Measurements from ENCODE around the gene NTPCR. TPM values are rescaled to one million over a fixed set of nuclear protein-coding genes. Genes with fewer than 3 reads are reported as not detected.
A peak's percentile ranks its signal among the peaks of the same experiment; 100 is the strongest.

Gene NTPCR
- total and polyA plus RNA-seq, 7 donors, result 34.8 to 75.1 (median 65.0) TPM

- ATAC-seq (no peak), DNase-seq (no peak)
- Histone ChIP-seq H3K4me3 (no peak overlapping the region), H3K27me3 (ENCODE audit: insufficient read depth in 3 of 3, low read length in 2 of 3) (no peaks in the 10 kb centered on the region), H3K36me3 (ENCODE audit: insufficient read depth in 1 of 2, low read depth in 1 of 2) (peaks cover 3 to 17% of the 10 kb centered on the region in 2 donors), H3K4me1 (peaks cover 48% of the 10 kb centered on the region), H3K9me3 (no peaks in the 10 kb centered on the region), H3K27ac (peak overlapping the region; percentile 3)
- TF ChIP-seq, protein P1, sequence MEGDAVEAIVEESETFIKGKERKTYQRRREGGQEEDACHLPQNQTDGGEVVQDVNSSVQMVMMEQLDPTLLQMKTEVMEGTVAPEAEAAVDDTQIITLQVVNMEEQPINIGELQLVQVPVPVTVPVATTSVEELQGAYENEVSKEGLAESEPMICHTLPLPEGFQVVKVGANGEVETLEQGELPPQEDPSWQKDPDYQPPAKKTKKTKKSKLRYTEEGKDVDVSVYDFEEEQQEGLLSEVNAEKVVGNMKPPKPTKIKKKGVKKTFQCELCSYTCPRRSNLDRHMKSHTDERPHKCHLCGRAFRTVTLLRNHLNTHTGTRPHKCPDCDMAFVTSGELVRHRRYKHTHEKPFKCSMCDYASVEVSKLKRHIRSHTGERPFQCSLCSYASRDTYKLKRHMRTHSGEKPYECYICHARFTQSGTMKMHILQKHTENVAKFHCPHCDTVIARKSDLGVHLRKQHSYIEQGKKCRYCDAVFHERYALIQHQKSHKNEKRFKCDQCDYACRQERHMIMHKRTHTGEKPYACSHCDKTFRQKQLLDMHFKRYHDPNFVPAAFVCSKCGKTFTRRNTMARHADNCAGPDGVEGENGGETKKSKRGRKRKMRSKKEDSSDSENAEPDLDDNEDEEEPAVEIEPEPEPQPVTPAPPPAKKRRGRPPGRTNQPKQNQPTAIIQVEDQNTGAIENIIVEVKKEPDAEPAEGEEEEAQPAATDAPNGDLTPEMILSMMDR (IDR thresholded peaks at IDR 0.05), result no peak
- 27 to 34% (median 33%) methylated on average over 10 of the region's 10 CpGs for WGBS, 3 donors
- intact Hi-C loops (cut with DNase I), result no loop called here
These were observed 12.6 kb downstream of the NTPCR start for GRCh38 chr1:232962761-232963745.

GRCh38 chr1:232964601-232965000, 14.2 kb downstream of the NTPCR start:
- intact Hi-C loops (cut with DNase I), result no loop called here
- peaks cover 0 to 1% of the 10 kb centered on the region in 2 donors for H3K36me3 ChIP-seq (ENCODE audit: insufficient read depth in 1 of 2, low read depth in 1 of 2)
- peak overlapping the region; percentile 81 for H3K27ac ChIP-seq
- WGBS, 3 donors, result 72 to 92% (median 82%) methylated on average over 4 of the region's 4 CpGs
- DNase-seq (no peak), ATAC-seq (no peak)
- no peaks in the 10 kb centered on the region for H3K27me3 ChIP-seq (ENCODE audit: insufficient read depth in 3 of 3, low read length in 2 of 3)
- peaks cover 60% of the 10 kb centered on the region for H3K4me1 ChIP-seq
- TF ChIP-seq, protein P1 (IDR thresholded peaks at IDR 0.05), result no peak
- no peaks in the 10 kb centered on the region for H3K9me3 ChIP-seq
- H3K4me3 ChIP-seq, result no peak overlapping the region

DNA sequence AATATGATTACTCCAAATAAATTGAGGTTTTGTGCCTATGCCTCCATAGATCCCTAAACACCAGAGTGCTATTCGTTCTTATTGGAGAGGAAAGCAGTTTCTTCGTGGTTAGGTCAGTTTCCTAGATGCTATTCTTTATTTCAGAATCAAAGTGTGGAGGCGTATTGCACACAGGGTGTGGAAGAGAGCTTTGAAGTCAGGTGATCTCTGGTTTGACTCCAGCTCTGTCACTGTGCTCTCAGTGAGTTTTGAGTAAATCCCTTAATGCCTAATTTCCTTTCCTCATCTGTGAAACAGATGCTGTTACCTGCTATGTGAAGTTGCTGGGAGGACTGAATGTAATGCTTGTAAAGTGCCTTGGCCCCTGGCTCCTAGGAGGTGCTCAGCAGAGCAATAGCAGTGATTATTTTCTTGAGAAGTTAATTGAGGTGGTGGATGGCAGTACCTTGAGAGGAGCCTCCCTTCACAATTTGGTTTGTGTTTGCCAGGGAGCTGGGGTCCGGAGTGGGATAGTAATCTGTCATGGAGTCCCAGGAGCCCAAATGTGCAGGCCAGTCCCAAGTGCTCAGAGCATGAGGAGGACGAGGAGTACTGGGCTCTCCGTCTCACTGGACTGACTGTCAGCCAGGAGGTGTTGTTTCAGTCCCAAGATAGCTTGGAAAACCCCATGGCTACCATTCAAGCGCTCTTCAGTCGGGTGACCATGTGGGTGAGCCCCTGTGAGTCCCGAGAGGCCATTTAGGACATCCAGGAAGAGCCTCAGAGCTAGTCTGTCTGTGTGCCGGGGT, 14.9 kb downstream of the NTPCR start:
- TF ChIP-seq, protein P1 (IDR thresholded peaks at IDR 0.05), result no peak
- ATAC-seq, result peak; percentile 72 to 88 (median 82)
- 32 to 60% (median 37%) methylated on average over 10 of the region's 10 CpGs for WGBS, 3 donors
- peak in 1 of 2 donors; percentile 75 for DNase-seq
- peaks cover 60% of the 10 kb centered on the region for H3K4me1 ChIP-seq
- intact Hi-C loops (cut with DNase I), result loop anchor here in 1 of 2 donors (5.0 kb wide), 1 partner anchor 333 kb away; the partner anchor contains the start of gene SIPA1L2
- H3K36me3 ChIP-seq (ENCODE audit: insufficient read depth in 1 of 2, low read depth in 1 of 2), result peaks cover 0 to 7% of the 10 kb centered on the region in 2 donors
- no peaks in the 10 kb centered on the region for H3K9me3 ChIP-seq
- no peaks in the 10 kb centered on the region for H3K27me3 ChIP-seq (ENCODE audit: insufficient read depth in 3 of 3, low read length in 2 of 3)
- peak overlapping the region; percentile 81 for H3K27ac ChIP-seq
- peak overlapping the region; percentile 37 for H3K4me3 ChIP-seq

GRCh38 chr1:232965912-232966217, 15.5 kb downstream of the NTPCR start:
- H3K4me3 ChIP-seq, result peak overlapping the region; percentile 37
- WGBS, 3 donors, result 26 to 64% (median 33%) methylated on average over 6 of the region's 6 CpGs

More at GRCh38 chr1:232965912-232966217, 15.5 kb downstream of the NTPCR start:
- Histone ChIP-seq H3K4me1 (peaks cover 60% of the 10 kb centered on the region), H3K36me3 (ENCODE audit: insufficient read depth in 1 of 2, low read depth in 1 of 2) (peaks cover 0 to 13% of the 10 kb centered on the region in 2 donors), H3K27me3 (ENCODE audit: insufficient read depth in 3 of 3, low read length in 2 of 3) (no peaks in the 10 kb centered on the region), H3K27ac (peak overlapping the region; percentile 81), H3K9me3 (no peaks in the 10 kb centered on the region)
- TF ChIP-seq, protein P1 (IDR thresholded peaks at IDR 0.05), result no peak
- no peak for ATAC-seq
- no peak for DNase-seq
- intact Hi-C loops (cut with DNase I), result loop anchor here in 1 of 2 donors (5.0 kb wide), 1 partner anchor 334 kb away; the partner anchor contains the start of gene SIPA1L2
